Left ventricle myocardium inferior (tissue), 1 donor: Measurements from ENCODE around the gene ECHS1. TPM values are rescaled to one million over a fixed set of nuclear protein-coding genes. Genes with fewer than 3 reads are reported as not detected.
"Not testable (repeated sequence)": the region's sequence is repeated elsewhere in the genome, so short reads cannot be mapped to it uniquely, and the experiment has no call there.

ENCODE experiments used
- DNase-seq: peaks from one replicate; pipeline ENCODE4 v3.0.0-alpha.2; 2020
- H3K27ac ChIP-seq: fragments of 200-600 bp; replicated peaks from 2 replicates; pipeline ENCODE4 v1.8.0; 2021
- H3K27me3 ChIP-seq: fragments of 200-600 bp; 2 replicates; pipeline ENCODE4 v1.8.0; 2021; ENCODE audit warnings: low read depth
- H3K36me3 ChIP-seq: fragments of 200-600 bp; 2 replicates; pipeline ENCODE4 v1.8.0; 2021
- H3K4me1 ChIP-seq: fragments of 200-600 bp; 2 replicates; pipeline ENCODE4 v1.8.0; 2021
- H3K4me3 ChIP-seq: fragments of 200-600 bp; 2 replicates; pipeline ENCODE4 v1.8.0; 2021; ENCODE audit warnings: mild to moderate bottlenecking, moderate library complexity
- H3K9me3 ChIP-seq: fragments of 200-600 bp; replicated peaks from 2 replicates; pipeline ENCODE4 v1.8.0; 2021
- intact Hi-C: fragments of 100-400 bp; cut with micrococcal nuclease; formaldehyde crosslinking; loops from one replicate; pipeline ENCODE4 v1.11.0; 2022
- total RNA-seq: library from RNA; stranded (reverse); fragmentation: NEBNext Ultra II Directional; extraction: Animal tissue kit (Norgen Biotek cat#: 25700); gene quantifications from one replicate; pipeline ENCODE4 v1.2.1, GENCODE V29; 2021
- TF ChIP-seq, protein P1 (sequence below): fragments of 200-600 bp; IDR thresholded peaks from 2 replicates; pipeline ENCODE4 v1.8.0; 2021; ENCODE audit warnings: antibody characterized with exemption, mild to moderate bottlenecking, borderline replicate concordance
- donor health status: DM: no; HTN: yes; CAD: no; lungs with severe emphysema.

Gene ECHS1
- total RNA-seq, 1 donor from 2014 or later = 212 TPM

DNA sequence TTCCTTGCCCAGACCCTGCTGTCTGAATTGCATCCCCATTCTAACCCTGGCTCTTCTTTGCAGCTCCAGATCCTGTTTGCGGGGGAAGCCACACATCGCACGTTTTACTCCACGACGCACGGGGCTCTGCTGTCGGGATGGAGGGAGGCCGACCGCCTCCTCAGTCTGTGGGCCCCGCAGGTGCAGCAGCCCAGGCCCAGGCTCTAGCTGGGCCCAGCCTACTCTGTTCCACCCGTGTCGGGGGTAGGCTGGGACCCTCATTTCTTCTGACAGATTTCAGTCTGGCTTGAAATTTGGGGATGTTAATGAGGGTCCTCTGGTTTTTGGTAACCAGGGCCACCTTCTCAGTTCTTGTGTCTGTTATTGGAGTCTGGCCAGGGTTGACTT, 18.1 kb upstream of the ECHS1 start:
- H3K4me3 ChIP-seq = no peak overlapping the region
- peaks cover 23% of the 10 kb centered on the region for H3K4me1 ChIP-seq
- H3K36me3 ChIP-seq = peaks cover 7% of the 10 kb centered on the region
- intact Hi-C loops = no loop called here
- no peak overlapping the region for H3K27ac ChIP-seq
- no peaks in the 10 kb centered on the region for H3K9me3 ChIP-seq
- TF ChIP-seq, protein P1, sequence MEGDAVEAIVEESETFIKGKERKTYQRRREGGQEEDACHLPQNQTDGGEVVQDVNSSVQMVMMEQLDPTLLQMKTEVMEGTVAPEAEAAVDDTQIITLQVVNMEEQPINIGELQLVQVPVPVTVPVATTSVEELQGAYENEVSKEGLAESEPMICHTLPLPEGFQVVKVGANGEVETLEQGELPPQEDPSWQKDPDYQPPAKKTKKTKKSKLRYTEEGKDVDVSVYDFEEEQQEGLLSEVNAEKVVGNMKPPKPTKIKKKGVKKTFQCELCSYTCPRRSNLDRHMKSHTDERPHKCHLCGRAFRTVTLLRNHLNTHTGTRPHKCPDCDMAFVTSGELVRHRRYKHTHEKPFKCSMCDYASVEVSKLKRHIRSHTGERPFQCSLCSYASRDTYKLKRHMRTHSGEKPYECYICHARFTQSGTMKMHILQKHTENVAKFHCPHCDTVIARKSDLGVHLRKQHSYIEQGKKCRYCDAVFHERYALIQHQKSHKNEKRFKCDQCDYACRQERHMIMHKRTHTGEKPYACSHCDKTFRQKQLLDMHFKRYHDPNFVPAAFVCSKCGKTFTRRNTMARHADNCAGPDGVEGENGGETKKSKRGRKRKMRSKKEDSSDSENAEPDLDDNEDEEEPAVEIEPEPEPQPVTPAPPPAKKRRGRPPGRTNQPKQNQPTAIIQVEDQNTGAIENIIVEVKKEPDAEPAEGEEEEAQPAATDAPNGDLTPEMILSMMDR = no peak
- no peak for DNase-seq
- H3K27me3 ChIP-seq = no peaks in the 10 kb centered on the region

DNA sequence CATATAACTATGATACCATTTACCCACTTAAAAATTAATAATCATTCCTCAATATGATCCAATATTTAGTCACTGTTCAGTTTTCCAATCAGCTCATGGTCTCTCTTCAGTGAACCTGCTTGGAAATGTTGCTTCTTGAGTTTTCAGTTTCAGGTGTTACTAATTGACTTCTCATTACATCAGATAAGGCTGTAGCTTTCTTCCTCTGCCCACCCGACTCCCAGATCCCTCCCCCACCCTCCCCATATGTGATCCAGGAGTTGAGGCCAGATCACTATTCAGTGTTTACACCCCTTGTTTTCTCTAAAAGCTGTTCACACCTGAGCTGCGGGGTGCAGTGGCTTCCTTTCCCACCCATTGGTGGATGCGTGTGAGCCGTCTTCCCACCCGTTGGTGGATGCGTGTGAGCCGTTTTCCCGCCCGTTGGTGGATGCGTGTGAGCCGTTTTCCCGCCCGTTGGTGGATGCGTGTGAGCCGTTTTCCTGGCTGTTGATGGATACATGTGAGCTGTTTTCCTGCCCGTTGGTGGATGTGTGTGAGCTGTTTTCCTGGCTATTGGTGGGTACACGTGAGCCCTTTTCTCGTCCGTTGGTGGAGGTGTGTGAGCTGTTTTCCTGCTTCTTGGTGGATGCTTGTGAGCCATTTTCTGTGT, 17.6 kb upstream of the ECHS1 start:
- TF ChIP-seq, protein P1 = no peak
- H3K27ac ChIP-seq = peak overlapping the region; percentile 51
- no peaks in the 10 kb centered on the region for H3K9me3 ChIP-seq
- peaks cover 22% of the 10 kb centered on the region for H3K4me1 ChIP-seq
- H3K27me3 ChIP-seq = no peaks in the 10 kb centered on the region
- no peak for DNase-seq
- peaks cover 2% of the 10 kb centered on the region for H3K36me3 ChIP-seq
- H3K4me3 ChIP-seq = no peak overlapping the region
- intact Hi-C loops = no loop called here

DNA sequence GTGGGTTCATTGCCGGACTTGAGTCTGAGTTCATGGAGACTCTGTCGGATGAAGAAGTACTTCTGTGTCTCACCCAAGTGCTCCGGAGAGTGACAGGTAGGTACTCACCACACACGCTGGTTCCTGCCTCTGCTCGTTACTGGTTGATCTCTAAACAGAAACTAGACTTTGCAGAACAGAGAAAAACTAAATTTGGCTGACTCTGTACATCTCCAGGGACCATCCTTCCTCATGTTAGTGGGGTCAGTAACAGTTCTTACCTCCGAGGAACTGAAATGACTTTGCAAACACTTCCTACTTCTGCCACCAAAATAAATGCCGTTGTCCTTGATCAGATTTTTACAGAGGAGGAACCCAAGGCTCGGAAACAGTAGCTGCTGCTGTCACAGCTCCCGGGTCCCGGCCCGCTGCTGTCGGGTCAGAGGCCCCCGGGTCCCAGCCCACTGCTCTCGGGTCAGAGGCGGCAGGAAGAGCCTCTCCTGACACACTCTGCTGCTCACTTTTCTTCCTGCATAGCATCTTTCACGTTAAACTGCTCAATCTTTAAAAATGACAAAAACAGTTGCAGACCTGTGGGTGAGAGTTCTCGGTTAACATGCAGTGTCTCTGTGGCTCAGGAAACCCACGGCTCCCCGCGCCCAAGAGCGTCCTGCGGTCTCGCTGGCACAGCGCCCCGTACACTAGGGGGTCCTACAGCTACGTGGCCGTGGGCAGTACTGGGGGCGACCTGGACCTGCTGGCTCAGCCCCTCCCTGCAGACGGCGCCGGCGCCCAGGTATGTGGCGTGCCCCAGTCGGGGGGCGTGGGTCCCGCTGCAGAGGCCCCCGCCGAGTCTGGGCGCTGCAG, 16.0 kb upstream of the ECHS1 start:
- no peak for DNase-seq
- peak overlapping the region; percentile 64 for H3K27ac ChIP-seq
- peaks cover 7% of the 10 kb centered on the region for H3K4me1 ChIP-seq
- no peaks in the 10 kb centered on the region for H3K36me3 ChIP-seq
- H3K9me3 ChIP-seq = no peaks in the 10 kb centered on the region
- H3K4me3 ChIP-seq = peak overlapping the region; percentile 20
- intact Hi-C loops = no loop called here
- no peaks in the 10 kb centered on the region for H3K27me3 ChIP-seq
- TF ChIP-seq, protein P1 = no peak

DNA sequence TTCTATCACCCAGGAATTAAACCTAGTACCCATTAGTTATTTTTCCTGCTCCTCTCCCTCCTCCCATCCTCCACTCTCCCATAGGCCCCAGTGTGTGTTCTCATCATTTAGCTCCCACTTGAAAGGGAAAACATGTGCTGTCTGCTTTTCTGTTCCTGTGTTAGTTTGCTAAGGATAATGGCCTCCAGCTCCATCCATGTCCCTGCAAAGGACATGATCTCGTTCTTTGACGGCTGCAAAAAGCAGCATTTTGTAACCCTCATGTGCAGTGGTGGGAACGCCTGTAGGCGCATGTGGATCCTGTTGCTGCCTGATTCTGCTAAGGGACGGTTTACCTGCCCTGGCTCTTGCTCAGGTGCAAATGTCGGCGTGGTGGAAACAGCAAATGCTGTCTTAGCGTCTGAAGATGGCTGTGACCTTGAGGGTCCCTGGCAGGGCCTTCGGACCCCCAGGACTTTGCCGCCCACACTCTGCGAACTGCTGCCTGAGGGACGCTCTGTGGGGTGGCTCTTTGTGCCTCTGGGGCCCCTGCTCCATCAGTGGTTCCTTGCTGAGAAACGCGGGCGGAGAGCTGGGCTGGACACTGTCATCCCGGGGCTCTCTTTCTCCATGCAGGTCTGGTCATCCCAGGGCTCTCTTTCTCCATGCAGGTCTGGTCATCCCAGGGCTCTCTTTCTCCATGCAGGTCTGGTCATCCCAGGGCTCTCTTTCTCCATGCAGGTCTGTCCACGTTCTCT, 15.2 kb upstream of the ECHS1 start:
- no peaks in the 10 kb centered on the region for H3K9me3 ChIP-seq
- no peaks in the 10 kb centered on the region for H3K27me3 ChIP-seq
- peaks cover 2% of the 10 kb centered on the region for H3K4me1 ChIP-seq
- TF ChIP-seq, protein P1 = no peak
- H3K27ac ChIP-seq = peak overlapping the region; percentile 64
- H3K4me3 ChIP-seq = no peak overlapping the region
- no peak for DNase-seq
- no peaks in the 10 kb centered on the region for H3K36me3 ChIP-seq
- intact Hi-C loops = no loop called here

DNA sequence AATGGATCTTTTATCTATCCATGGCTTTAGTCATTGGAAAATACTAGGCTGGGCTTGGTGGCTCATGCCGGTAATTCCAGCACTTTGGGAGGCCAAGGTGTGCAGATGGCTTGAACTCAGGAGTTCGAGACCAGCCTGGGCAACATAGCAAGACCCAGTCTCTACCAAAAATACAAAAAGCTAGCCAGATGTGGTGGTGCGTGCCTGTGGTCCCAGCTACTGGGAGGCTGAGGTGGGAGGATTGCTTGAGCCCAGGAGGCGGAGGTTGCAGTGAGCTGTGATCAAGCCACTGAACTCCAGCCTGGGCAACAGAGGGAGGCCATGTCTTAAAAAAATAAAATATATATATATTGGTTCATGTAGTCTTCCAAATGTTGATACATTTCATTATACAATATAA, 13.8 kb upstream of the ECHS1 start:
- H3K27me3 ChIP-seq, intact Hi-C loops, H3K4me3 ChIP-seq, H3K36me3 ChIP-seq, H3K4me1 ChIP-seq, DNase-seq, H3K9me3 ChIP-seq, H3K27ac ChIP-seq: not testable (repeated sequence)
